Esophagus muscularis mucosa (tissue), 4 donors: Measurements from ENCODE around the gene ZNF385D.

ENCODE experiments used
- CTCF ChIP-seq, 3 experiments: fragments of 200-600 bp in 2 of 3; fragments of 450-650 bp in 1 of 3; sonication (generic) in 2 of 3; IDR thresholded peaks; one replicate each; pipeline ENCODE4 v1.5.1; 2017 to 2019; ENCODE audit warnings: antibody characterized with exemption in 3 of 3, mild to moderate bottlenecking in 2 of 3, moderate library complexity in 1 of 3
- EP300 ChIP-seq: sonication (generic); formaldehyde crosslinking; IDR thresholded peaks from one replicate; pipeline ENCODE4 v1.6.1; 2017; ENCODE audit warnings: antibody characterized with exemption
- POLR2A ChIP-seq: fragments of 450-650 bp; IDR thresholded peaks from one replicate; pipeline ENCODE4 v1.6.1; 2017; ENCODE audit warnings: antibody characterized with exemption, moderate library complexity, mild to moderate bottlenecking, low read depth

DNA sequence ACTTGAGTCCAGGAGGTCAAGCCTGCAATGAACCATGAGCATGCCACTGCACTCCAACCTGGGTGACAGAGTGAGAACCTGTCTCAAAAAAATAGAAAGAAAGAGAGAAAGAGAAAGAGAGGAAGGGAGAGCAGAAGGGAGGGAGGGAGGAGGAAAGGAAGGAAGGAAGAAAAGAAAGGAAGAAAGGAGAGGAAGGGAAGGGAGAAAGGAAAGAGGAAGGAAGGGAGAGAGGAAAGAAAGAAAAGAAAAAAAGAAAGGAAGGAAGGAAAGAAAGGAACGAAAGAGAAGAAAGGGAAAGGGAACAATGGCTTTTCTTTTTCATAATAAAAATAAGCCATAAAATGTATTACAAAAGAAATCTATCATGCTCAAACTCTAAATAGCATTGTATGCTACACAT, 116.9 kb downstream of the ZNF385D start:
- no peak for TF ChIP-seq EP300
- no peak for TF ChIP-seq POLR2A
- TF ChIP-seq CTCF (IDR thresholded peaks at IDR 0.05) = no peak
